Middle frontal gyrus (tissue), 1 donor: ENCODE measurements around the gene KIF22.

ENCODE experiments used
- DNase-seq: peaks from one replicate; pipeline ENCODE4 v3.0.0-alpha.2; 2015; ENCODE audit warnings: low spot score; ENCODE audit errors: extremely low spot score

The KIF22 gene

DNA sequence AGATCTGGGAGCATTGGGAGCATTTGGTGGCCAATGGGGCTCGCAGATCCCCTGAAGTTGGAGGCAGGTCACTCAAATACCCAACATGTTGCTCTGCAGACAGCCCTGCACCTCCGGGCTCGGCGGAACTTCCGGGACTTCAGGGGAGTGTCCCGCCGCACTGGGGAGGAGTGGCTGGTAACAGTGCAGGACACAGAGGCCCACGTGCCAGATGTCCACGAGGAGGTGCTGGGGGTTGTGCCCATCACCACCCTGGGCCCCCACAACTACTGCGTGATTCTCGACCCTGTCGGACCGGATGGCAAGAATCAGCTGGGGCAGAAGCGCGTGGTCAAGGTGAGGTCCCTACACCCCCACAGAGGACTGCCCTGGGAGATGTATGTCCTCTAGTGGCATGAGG lies 46.1 kb downstream of the KIF22 start:
- DNase-seq, result no peak

- no peak for DNase-seq
Observed at GRCh38 chr16:29837841-29838240, 47.3 kb downstream of the KIF22 start.

GRCh38 chr16:29839822-29840221 lies 49.3 kb downstream of the KIF22 start:
- DNase-seq, result no peak

GRCh38 chr16:29840240-29840639 lies 49.7 kb downstream of the KIF22 start:
- DNase-seq, result no peak

- no peak for DNase-seq
Observed at GRCh38 chr16:29841631-29842030, 51.1 kb downstream of the KIF22 start.

DNA sequence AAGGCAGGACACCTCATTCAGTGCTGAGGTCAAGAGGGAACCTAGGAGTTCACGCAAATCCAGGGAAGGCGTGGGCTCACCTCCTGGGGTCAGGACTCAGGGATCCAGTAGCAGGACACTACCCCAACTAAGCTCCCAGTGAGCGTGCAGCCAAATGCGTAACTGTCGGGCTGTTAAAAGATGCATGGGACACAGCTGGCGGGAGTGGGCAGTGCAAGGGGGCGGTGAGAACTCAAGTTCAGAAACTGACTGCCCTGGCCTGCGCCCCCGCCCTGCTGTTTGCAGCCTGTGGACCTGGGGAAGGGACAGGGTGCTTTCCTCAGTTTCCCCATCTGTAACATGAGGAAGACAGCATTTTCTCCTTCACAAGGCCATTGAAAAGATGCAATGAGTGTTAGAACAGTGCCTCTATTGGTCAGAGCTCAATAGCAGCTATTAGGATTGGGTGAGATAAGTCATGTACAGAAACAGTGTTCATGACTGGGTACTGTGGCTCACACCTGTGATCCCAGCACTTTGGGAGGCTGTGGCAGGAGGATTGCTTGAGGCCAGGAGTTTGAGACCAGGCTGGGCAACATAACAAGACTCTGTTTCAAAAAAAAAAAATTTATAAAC lies 52.3 kb downstream of the KIF22 start:
- no peak for DNase-seq

- DNase-seq, result no peak
Observed at GRCh38 chr16:29843931-29844330, 53.4 kb downstream of the KIF22 start.

DNA sequence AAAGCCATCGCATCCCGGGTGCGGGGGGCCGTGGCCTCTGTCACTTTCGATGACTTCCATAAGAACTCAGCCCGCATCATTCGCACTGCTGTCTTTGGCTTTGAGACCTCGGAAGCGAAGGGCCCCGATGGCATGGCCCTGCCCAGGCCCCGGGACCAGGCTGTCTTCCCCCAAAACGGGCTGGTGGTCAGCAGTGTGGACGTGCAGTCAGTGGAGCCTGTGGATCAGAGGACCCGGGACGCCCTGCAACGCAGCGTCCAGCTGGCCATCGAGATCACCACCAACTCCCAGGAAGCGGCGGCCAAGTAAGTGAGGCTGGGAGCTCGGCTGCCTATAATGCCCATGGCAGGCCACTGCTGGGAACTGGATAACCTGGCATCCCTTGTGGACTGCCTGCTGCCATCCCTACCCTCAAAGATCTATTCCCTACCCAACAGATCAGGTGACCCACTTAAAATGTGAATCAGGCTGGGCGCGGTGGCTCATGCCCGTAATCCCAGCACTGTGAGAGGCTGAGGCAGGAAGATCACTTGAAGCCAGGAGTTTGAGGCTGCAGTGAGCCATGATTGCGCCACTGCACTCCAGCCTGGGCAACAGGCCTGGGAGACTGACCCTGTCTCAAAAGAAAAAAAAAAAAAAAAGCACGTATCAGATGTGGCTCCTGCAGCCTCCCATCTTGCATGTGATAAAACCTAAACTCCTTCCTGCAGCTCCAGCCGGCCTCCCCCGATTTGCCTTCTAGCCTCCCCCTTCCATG lies 54.2 kb downstream of the KIF22 start:
- DNase-seq, result no peak

DNA sequence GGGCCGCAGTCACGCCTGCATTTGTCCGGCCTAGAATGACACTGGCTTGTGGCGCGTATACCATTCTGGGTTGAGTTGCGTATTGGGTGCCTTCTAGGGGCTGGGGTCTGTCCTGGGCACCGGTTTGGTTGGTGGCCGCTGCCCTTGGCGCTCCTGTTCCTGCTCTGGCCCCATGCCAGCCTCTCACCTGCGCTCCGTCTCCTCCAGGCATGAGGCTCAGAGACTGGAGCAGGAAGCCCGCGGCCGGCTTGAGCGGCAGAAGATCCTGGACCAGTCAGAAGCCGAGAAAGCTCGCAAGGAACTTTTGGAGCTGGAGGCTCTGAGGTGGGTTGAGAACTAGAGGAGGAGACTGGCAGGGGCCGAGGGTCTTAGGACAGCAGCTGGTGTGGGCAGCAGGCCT lies 55.1 kb downstream of the KIF22 start:
- no peak for DNase-seq

GRCh38 chr16:29848420-29849297 lies 58.1 kb downstream of the KIF22 start:
- DNase-seq, result no peak

- peak; percentile 67 for DNase-seq
Observed at GRCh38 chr16:29849505-29849904, 59.0 kb downstream of the KIF22 start.

- DNase-seq, result no peak
Observed at GRCh38 chr16:29850998-29851397, 60.4 kb downstream of the KIF22 start.

- DNase-seq, result peak; percentile 5
Observed at GRCh38 chr16:29852654-29853053, 62.1 kb downstream of the KIF22 start.

DNA sequence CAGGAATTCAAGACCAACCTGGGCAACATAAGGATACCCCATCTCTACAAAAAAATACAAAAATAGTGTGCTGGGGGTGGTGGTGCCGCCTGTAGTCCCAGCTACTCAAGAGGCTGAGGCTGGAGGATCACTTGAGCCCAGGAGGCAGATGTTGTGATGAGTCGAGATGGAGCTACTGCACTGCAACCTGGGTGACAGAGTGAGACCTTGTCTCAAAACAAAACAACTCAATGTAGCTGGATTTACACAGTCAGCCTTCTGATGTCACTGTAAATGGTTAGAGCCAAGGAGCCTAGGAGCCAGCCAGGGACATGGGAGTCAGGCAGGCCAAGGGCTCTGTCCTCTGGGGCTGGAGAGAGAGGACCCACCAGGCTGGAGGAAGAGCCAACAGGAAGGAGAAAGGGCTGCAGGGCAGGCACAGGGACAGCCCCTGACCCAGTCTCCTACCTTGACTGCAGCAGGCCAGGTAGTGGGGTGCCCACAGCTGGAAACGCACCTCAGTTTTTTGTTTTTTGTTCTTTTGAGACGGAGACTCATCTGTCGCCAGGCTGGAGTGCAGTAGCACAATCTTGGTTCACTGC lies 64.1 kb downstream of the KIF22 start:
- no peak for DNase-seq
